Activated B cell treated with CpG ODN at 0.5 μM for 24 hours (primary cell): Measurements from ENCODE around the gene PPP1R1A. TPM values are rescaled to one million over a fixed set of nuclear protein-coding genes. Genes with fewer than 3 reads are reported as not detected.
A peak's percentile ranks its signal among the peaks of the same experiment; 100 is the strongest.

ENCODE experiments used
- ATAC-seq: fragments of 200-7000 bp; cut with Tn5 transposase; one replicate; pipeline ENCODE4 v1.10.0; 2021; ENCODE audit warnings: low read depth, mild to moderate bottlenecking, moderate library complexity
- CTCF ChIA-PET: fragments of 350-600 bp; sonication (Branson Sonifier 250); formaldehyde crosslinking; loops from one replicate; lab custom pipeline; 2021; ENCODE audit warnings: antibody characterized with exemption; lab: Charles Lee
- POLR2A ChIA-PET: fragments of 350-600 bp; sonication (Branson Sonifier 250); formaldehyde crosslinking; loops from one replicate; lab custom pipeline; 2021; ENCODE audit warnings: antibody characterized with exemption; lab: Charles Lee
- DNase-seq: peaks from one replicate; pipeline ENCODE4 v3.0.0; 2022
- H3K27ac Mint-ChIP-seq: one replicate; pipeline ENCODE4 v1.8.0; 2020; ENCODE audit warnings: mixed read lengths
- H3K27me3 Mint-ChIP-seq: one replicate; pipeline ENCODE4 v1.8.0; 2021; ENCODE audit warnings: mixed read lengths
- H3K36me3 Mint-ChIP-seq: one replicate; pipeline ENCODE4 v1.8.0; 2021; ENCODE audit warnings: low read depth, mixed read lengths
- H3K4me1 Mint-ChIP-seq: one replicate; pipeline ENCODE4 v1.8.0; 2021; ENCODE audit warnings: mixed read lengths
- H3K4me3 Mint-ChIP-seq: one replicate; pipeline ENCODE4 v1.8.0; 2020; ENCODE audit warnings: mild to moderate bottlenecking, mixed read lengths
- H3K9me3 Mint-ChIP-seq: one replicate; pipeline ENCODE4 v1.8.0; 2020; ENCODE audit warnings: mixed read lengths
- intact Hi-C: fragments of 100-400 bp; cut with micrococcal nuclease; formaldehyde crosslinking; loops from one replicate; pipeline ENCODE4 v1.15.1; 2024
- total RNA-seq: library from RNA; stranded (reverse); gene quantifications from 2 replicates; pipeline ENCODE4 v1.2.3, GENCODE V29; 2022
- TF ChIP-seq, protein P1 (sequence below): fragments of 200-600 bp; IDR thresholded peaks from one replicate; pipeline ENCODE4 v1.8.0; 2022; ENCODE audit warnings: antibody characterized with exemption, mild to moderate bottlenecking

PPP1R1A gene
- total RNA-seq, 1 donor from 2014 or later = not detected

DNA sequence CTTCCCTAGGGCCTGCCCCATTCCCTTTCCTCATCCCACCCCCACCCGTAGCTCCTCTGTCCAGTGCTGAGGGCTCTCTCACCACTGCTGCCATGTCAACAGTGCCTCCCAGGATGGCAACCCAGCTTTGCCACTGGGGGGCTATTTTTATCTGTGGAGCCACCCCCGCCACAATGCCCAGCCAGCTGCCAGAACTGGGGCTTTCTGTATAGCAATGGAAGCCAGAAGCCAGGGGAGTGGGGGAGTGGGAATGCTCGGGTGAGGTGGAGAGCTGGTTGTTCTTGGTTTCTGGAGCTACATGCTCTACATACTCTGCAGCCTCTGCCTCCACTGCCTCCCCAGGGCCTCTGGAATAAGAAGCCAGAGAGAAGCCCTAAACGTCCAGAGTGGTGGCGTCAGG lies 30.1 kb downstream of the PPP1R1A start:
- Mint-ChIP-seq H3K27ac (no peak overlapping the region), H3K36me3 (no peaks in the 10 kb centered on the region), H3K27me3 (no peaks in the 10 kb centered on the region), H3K4me3 (no peak overlapping the region), H3K9me3 (no peaks in the 10 kb centered on the region), H3K4me1 (peaks cover 25% of the 10 kb centered on the region)
- intact Hi-C loops = no loop called here
- no peak for ATAC-seq
- CTCF ChIA-PET = no interaction called here
- no peak for DNase-seq
- TF ChIP-seq, protein P1, sequence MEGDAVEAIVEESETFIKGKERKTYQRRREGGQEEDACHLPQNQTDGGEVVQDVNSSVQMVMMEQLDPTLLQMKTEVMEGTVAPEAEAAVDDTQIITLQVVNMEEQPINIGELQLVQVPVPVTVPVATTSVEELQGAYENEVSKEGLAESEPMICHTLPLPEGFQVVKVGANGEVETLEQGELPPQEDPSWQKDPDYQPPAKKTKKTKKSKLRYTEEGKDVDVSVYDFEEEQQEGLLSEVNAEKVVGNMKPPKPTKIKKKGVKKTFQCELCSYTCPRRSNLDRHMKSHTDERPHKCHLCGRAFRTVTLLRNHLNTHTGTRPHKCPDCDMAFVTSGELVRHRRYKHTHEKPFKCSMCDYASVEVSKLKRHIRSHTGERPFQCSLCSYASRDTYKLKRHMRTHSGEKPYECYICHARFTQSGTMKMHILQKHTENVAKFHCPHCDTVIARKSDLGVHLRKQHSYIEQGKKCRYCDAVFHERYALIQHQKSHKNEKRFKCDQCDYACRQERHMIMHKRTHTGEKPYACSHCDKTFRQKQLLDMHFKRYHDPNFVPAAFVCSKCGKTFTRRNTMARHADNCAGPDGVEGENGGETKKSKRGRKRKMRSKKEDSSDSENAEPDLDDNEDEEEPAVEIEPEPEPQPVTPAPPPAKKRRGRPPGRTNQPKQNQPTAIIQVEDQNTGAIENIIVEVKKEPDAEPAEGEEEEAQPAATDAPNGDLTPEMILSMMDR = no peak
- POLR2A ChIA-PET = interaction anchor here (0.7 kb wide), 1 partner anchor 64 kb away, joined by 7 read pairs; no protein-coding TSS in a partner anchor

DNA sequence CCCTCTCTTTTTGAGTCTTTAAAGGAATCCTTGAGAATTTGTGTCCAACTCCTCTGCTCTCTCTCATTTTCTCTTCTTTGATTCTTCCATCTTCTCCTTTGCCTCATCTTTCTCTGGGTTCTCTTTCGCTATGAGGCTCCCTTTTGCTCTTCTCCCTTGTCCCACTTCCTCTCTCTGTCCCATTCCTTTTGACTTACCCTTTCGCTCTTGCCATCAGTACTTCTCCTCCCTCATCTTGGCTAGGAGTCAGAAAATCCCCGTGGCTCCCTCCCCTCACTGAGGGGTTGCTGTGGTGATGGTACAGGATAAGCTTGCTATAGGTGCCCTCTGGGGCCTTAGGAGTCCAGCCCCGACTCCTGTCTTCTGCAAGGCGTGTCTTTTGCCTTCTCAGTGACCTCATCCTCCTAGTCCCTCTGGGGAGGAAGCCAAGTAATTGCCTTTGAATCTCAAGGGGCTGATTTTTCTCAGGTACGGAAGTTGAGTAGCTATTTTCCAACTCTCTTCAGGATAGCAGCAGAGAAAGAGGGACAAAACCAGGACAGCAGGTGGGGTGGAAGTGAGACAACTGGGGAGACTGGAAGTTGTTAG lies 32.7 kb downstream of the PPP1R1A start:
- H3K27me3 Mint-ChIP-seq = no peaks in the 10 kb centered on the region
- H3K9me3 Mint-ChIP-seq = no peaks in the 10 kb centered on the region
- DNase-seq (no peak), ATAC-seq (no peak)
- H3K27ac Mint-ChIP-seq = no peak overlapping the region
- intact Hi-C loops = no loop called here
- ChIA-PET POLR2A (no interaction called here), CTCF (no interaction called here)
- no peak overlapping the region for H3K4me3 Mint-ChIP-seq
- H3K4me1 Mint-ChIP-seq = peaks cover 15% of the 10 kb centered on the region
- H3K36me3 Mint-ChIP-seq = no peaks in the 10 kb centered on the region
- TF ChIP-seq, protein P1 = no peak

DNA sequence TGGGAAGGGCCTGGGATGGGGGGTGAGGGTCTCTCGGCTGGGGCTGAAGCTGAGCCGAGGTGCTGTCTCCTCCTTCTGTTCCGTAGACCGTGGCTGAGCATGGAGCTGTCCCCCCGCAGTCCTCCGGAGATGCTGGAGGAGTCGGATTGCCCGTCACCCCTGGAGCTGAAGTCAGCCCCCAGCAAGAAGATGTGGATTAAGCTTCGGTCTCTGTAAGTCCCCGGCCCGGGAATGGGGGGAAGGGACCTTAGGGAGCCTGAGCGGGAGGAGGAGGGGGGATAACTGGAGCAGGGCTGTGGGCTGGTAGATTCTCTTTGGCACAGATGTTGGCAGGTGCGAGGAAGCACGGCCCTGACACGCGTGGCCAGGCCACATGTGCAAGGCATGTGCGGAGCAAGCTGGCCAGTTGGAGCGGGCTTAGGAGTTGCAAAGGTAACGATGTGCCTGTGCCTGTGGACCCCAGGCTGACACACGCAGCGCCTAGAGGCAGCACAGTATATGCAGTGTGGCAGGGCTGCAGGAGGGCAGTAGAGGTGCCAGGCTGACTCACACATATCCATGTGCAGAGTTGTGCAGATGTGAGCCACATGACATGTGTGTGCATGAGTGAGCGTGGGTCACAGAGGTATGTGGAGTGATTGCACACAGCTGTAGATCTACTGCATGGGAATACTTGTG lies 38.5 kb downstream of the PPP1R1A start:
- Mint-ChIP-seq H3K27ac (peak overlapping the region; percentile 38), H3K9me3 (no peaks in the 10 kb centered on the region), H3K27me3 (no peaks in the 10 kb centered on the region), H3K4me3 (peak overlapping the region; percentile 85), H3K4me1 (peaks cover 21% of the 10 kb centered on the region), H3K36me3 (peaks cover 4% of the 10 kb centered on the region)
- TF ChIP-seq, protein P1 = no peak
- ATAC-seq (peak; percentile 70), DNase-seq (peak; percentile 21)
- POLR2A ChIA-PET = interaction anchor here (1.3 to 3.1 kb wide), 3 partner anchors 11 to 150 kb away, joined by 7 to 30 read pairs (median 13); partner anchors contain the start of gene NCKAP1L
- intact Hi-C loops = no loop called here
- CTCF ChIA-PET = interaction anchor here (0.9 kb wide), 1 partner anchor 30 kb away, joined by 3 read pairs; no protein-coding TSS in a partner anchor

DNA sequence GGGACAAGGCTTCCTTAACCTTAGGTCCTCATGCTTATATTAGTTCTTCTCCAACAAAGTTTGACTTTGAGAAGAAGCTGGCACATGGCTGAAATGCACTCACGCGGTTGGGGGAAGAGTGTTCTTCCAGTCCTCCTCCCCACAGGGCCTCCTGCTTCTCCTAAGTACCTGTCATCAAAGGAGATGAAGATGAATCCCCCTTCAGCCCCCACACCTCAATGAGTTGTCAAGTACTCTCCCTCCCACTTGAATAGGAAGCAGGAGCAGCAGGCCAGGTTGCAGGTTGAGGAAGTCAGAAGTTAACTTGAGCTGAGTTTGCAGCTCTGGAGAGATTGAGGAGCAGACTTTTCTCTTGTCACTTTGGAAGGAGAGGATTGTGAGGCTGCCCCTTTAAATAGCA lies 41.9 kb downstream of the PPP1R1A start:
- POLR2A ChIA-PET = no interaction called here

DNA sequence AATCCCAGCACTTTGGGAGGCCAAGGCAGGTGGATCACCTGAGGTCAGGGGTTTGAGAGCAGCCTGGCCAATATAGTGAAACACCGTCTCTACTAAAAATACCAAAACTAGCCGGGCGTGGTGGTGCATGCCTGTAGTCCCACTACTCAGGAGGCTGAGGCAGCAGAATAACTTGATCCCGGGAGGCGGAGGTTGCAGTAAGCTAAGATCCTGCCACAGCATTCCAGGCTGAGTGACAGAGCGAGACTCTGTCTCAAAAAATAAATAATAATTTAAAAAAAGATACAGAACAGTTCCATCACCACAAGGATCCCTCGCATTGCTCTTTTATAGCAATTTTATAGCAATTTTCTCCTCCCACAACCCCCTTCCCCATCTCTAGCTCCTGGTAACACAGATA lies 43.7 kb downstream of the PPP1R1A start:
- Mint-ChIP-seq H3K27ac (no peak overlapping the region), H3K27me3 (no peaks in the 10 kb centered on the region), H3K36me3 (peaks cover 54% of the 10 kb centered on the region), H3K9me3 (no peaks in the 10 kb centered on the region), H3K4me3 (no peak overlapping the region), H3K4me1 (peaks cover 10% of the 10 kb centered on the region)
- TF ChIP-seq, protein P1 = no peak
- ChIA-PET POLR2A (no interaction called here), CTCF (no interaction called here)
- ATAC-seq = no peak
- no peak for DNase-seq
- intact Hi-C loops = no loop called here

More for the DNA sequence above, 41.9 kb downstream of the PPP1R1A start:
- no peak overlapping the region for H3K4me3 Mint-ChIP-seq
- DNase-seq (no peak), ATAC-seq (no peak)
- CTCF ChIA-PET = no interaction called here
- TF ChIP-seq, protein P1 = no peak
- H3K36me3 Mint-ChIP-seq = peaks cover 37% of the 10 kb centered on the region
- intact Hi-C loops = no loop called here
- no peaks in the 10 kb centered on the region for H3K27me3 Mint-ChIP-seq
- H3K27ac Mint-ChIP-seq = no peak overlapping the region
- peaks cover 21% of the 10 kb centered on the region for H3K4me1 Mint-ChIP-seq
- no peaks in the 10 kb centered on the region for H3K9me3 Mint-ChIP-seq
